Measurements from ENCODE around the gene KLHL18.
"Not testable (repeated sequence)": the region's sequence is repeated elsewhere in the genome, so short reads cannot be mapped to it uniquely, and the experiment has no call there.

KLHL18 gene

GRCh38 chr3:47276558-47276957 is 6.2 kb upstream of the KLHL18 start:
- no peak for DNase-seq

GRCh38 chr3:47280519-47280918 is 2.2 kb upstream of the KLHL18 start:
- DNase-seq = no peak

DNA sequence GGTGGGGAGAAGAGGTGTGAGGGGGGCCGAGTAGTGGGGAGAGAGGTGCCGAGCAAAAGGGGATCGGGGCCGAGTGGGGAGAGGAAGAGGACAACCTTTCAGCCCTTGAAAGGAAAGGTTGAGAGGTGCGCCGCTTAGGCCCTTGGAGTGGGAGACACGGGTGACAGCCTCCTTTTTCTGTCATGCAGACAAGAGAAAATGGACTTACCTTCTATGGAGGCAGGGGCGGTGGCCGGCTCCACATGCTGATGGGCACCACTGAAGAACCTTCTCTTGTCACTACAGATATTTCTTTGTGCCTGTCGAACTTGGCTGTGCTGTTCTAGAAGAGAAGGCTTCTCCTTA is 421 bp downstream of the KLHL18 start:
- peak in 1 of 2 donors; percentile 25 for DNase-seq

DNA sequence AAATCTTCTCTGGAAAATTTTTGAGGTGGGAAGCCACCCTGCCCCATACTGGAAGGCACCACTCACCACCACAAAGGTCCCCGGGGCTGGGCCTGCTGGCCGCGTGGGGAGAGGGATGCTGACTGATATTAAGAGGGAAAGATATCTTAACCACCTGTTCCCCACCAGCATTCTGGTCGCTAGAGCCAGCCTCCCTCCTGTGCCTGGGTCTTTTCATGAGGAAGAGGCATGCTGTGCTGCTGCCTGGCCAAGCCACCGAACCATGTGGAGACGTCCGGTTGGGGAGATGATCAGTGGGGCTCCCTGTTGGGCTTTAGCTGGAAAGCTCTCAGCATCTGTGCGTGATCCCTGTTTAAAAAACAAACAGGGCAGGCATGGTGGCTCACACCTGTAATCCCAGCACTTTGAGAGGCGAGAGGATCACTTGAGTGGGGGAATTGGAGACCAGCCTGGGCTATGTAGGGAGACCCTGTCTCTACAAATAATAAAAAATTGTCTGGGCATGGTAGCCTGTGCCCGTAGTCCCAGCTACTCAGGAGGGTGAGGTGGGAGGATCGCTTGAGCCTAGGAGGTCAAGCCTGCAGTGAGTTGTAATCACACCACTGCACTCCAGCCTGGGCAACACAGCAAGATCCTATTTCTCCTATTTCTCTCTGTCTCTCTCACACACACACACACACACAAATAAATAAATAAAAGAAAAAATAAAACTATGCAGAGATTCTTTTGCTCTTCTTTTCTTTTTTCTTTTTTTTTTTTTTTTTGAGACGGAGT is 1.0 kb downstream of the KLHL18 start:
- DNase-seq = peak; percentile 4 to 26

GRCh38 chr3:47288966-47289910 is 6.5 kb downstream of the KLHL18 start:
- DNase-seq = no peak

DNA sequence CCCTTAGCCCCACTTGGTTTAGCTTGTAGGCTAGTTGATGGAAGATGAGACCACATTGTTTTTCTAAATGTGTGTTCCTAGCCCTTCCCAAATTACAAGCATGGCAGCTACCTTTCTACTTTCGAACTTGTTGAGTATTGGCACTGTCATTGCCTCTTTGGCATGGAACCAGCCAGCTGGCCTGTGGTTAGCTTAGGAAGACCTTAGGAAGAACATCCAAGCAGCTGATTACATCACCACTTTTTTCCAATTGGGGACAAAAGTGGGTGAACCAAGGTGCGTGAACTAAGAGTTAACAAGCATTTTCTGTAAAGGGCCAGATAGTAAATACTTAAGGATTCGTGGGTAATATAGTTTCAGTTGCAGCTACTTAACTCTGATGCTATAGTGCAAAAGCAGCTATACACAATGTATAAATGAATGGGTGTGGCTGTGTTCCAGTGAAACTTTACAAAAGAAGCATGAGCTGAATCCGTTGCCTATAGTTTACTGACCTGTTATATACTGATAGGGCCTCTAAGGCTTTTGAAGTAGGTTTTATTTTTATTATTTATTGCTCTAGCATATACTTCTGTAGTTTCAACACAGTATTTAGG is 8.5 kb downstream of the KLHL18 start:
- DNase-seq = no peak

GRCh38 chr3:47291754-47292420 is 9.1 kb downstream of the KLHL18 start:
- DNase-seq = not testable (repeated sequence)

DNA sequence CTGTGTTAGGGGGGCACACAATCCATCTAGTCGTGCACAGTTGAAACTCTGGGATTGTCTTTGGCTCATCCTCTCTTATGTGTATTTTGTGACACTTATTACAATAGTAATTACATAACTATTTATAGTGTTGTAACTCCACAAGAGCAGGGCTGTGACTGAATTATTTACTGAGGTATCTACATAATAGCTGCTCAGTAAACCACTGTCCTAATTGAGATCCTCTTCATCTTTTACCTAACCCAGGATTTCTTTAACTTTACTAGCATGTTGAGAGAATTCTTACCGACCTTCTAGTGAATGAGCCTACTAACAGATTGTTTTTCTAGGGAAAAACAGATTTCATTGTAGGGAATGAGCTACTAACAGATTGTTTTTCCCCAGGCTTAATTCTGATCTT is 11.1 kb downstream of the KLHL18 start:
- no peak for DNase-seq

DNA sequence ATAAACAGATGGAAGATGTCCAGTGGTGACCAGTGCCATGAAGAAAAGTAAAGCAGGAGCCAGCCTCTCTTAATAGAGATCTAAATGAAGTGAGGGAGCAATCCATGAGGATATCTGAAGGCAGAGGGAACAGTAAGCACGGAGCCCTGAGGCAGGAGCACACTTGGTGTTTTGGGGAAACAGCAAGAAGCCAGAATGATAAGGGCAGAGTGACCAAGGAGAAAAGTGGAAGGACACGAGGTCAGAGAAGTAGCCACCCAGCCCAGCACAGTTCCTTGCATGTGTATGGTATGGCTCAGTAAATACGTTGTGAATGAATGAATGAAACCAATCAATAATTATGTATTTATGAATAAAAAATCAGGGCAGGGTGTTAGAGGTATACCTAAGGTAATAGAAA is 11.6 kb downstream of the KLHL18 start:
- no peak for DNase-seq

DNA sequence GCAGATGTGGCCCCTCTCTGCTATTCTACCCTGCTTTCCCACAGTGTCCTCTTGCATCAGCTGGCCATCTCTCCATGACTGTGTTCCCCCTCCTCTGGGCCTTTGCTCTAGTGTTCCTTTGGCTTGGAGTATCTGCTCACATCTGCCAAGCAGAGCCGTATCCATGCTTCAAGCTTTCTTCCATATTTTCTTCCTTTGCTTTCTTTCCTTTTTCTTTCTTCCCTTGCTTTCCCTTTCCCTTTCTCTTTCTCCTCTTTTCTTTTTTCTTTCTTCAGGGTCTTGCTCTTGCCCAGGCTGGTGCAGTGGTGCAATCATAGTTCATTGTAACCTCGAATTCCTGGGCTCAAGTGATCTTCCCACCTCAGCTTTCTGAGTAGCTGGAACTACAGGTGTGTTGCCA is 12.6 kb downstream of the KLHL18 start:
- DNase-seq = no peak

- no peak for DNase-seq
These were observed 13.2 kb downstream of the KLHL18 start for GRCh38 chr3:47295976-47296375.

GRCh38 chr3:47296562-47297302 is 14.0 kb downstream of the KLHL18 start:
- no peak for DNase-seq

- no peak for DNase-seq
These were observed 15.7 kb downstream of the KLHL18 start for GRCh38 chr3:47298439-47298838.

- no peak for DNase-seq
These were observed 16.9 kb downstream of the KLHL18 start for GRCh38 chr3:47299381-47300318.

DNA sequence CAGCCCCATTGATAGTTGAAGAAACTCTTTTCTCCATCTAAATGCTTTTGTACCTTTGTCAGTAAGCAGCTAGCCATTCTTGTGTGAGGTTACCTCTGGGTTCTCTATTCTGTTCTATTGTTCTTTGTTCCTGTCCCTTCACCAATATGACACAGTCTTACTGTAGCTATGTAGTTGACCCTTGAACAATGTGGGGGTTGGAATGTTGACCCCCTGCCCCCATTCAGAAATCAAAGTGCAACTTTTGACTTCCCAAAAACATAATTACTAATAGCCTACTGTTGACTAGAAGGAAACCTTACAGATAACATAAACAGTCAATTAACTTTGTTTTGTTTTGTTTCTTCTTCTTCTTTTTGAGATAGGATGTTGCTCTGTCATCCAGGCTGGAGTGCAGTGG is 18.7 kb downstream of the KLHL18 start:
- DNase-seq = no peak

- DNase-seq = no peak
These were observed 23.3 kb downstream of the KLHL18 start for GRCh38 chr3:47306022-47306421.

DNA sequence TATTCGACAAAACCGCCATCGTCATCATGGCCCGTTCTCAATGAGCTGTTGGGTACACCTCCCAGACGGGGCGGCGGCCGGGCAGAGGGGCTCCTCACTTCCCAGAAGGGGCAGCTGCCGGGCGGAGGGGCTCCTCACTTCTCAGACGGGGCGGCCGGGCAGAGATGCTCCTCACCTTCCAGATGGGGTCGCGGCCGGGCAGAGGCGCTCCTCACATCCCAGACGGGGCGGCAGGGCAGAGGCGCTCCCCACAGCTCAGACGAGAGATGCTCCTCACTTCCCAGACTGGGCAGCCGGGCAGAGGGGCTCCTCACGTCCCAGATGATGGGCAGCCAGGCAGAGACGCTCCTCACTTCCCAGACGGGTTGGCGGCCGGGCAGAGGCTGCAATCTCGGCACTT is 26.5 kb downstream of the KLHL18 start:
- not testable (repeated sequence) for DNase-seq

- DNase-seq = no peak
These were observed 27.6 kb downstream of the KLHL18 start for GRCh38 chr3:47310391-47310790.

- no peak for DNase-seq
These were observed 30.8 kb downstream of the KLHL18 start for GRCh38 chr3:47313341-47314055.

GRCh38 chr3:47314056-47314764 is 31.5 kb downstream of the KLHL18 start:
- DNase-seq = no peak
